NCI-H146 (cell line): Measurements from ENCODE around the gene KAT14.
"Not testable (repeated sequence)": the region's sequence is repeated elsewhere in the genome, so short reads cannot be mapped to it uniquely, and the experiment has no call there.

Source experiments
- DNase-seq: peaks from one replicate; lab custom pipeline; 2025; lab: John Stamatoyannopoulos, UW

The KAT14 gene, protein sequence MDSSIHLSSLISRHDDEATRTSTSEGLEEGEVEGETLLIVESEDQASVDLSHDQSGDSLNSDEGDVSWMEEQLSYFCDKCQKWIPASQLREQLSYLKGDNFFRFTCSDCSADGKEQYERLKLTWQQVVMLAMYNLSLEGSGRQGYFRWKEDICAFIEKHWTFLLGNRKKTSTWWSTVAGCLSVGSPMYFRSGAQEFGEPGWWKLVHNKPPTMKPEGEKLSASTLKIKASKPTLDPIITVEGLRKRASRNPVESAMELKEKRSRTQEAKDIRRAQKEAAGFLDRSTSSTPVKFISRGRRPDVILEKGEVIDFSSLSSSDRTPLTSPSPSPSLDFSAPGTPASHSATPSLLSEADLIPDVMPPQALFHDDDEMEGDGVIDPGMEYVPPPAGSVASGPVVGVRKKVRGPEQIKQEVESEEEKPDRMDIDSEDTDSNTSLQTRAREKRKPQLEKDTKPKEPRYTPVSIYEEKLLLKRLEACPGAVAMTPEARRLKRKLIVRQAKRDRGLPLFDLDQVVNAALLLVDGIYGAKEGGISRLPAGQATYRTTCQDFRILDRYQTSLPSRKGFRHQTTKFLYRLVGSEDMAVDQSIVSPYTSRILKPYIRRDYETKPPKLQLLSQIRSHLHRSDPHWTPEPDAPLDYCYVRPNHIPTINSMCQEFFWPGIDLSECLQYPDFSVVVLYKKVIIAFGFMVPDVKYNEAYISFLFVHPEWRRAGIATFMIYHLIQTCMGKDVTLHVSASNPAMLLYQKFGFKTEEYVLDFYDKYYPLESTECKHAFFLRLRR

DNA sequence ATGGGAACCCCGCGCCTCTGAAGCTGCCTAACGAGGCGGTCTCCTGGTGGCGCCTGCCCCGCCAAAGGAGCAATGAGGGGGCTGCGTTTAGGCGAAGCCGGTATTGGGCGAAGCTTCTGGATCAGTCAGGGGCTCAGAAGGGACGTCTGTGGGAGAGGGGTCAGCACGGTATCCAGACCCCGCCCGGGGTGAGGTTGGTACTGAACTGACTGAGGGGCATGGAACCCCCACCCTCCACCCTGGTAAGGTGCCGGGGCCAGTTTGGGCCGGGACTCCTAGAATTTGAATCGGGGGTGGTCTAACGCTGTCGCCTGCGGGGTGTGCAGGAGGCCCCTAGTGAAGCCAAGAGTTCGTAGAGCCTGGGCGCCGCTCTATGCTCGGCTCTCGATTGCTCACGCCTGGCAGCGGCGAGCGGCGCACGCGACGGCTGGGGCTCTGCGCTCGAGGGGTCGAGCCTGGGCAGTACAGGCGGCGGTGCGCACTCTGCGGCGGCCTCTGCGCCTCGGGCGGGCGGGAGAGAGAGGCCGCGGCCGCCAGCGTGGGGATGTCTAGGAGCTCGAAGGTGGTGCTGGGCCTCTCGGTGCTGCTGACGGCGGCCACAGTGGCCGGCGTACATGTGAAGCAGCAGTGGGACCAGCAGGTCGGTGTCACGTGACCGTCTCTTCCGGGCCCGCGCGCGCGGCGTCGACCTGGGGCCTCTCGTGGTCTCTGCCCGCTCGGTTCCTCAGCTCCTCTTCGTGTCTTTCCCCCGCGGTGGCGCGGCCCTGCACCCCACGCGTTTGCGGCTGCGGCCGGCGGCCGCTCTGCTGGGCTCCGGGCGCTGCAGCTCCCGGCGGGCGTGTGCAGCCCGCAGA is at the start of gene KAT14, which contains the start of gene PET117:
Gene KAT14, plus strand, starts transcription at position 452 of the 854 bp plus-strand sequence. CDS start 4,798 bp downstream, outside the sequence.
Gene PET117, plus strand, starts transcription at position 452 of the 854 bp plus-strand sequence. Its CDS starts 93 bp downstream, at position 545.
- peak; percentile 89 for DNase-seq

DNA sequence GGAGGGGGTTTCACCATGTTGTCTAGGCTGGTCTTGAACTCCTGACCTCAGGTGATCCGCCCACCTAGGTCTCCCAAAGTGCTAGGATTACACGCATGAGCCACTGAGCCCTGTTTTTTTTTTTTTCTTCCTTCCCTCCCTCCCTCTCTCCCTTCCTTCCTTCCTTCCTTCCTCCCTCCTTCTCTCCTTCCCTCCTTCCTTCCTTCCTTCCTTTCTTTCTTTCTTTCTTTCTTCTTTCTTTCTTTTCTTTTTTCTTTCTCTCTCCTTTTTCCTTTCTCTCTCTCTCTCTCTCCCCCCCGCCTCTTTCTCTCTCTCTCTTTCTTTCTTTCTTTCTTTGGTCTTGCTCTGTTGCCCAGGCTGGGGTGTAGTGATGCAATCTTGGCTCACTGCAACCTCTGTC is 49.4 kb upstream of the KAT14 start:
- not testable (repeated sequence) for DNase-seq

DNA sequence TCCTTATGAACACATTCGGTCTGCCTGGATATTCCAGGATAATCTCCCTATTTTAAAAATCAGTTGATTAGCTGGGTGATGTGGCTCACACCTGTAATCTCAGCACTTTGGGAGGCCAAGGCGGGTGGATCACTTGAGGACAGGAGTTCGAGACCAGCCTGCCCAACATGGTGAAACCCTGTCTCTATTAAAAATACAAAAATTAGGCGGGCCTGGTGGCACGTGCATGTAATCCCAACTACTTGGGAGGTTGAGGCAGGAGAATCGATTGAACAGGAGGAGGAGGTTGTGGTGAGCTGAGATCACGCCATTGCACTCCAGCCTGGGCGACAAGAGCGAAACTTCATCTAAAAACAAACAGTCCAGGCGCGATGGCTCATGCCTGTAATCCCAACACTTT is 48.8 kb upstream of the KAT14 start:
- DNase-seq, result not testable (repeated sequence)

DNA sequence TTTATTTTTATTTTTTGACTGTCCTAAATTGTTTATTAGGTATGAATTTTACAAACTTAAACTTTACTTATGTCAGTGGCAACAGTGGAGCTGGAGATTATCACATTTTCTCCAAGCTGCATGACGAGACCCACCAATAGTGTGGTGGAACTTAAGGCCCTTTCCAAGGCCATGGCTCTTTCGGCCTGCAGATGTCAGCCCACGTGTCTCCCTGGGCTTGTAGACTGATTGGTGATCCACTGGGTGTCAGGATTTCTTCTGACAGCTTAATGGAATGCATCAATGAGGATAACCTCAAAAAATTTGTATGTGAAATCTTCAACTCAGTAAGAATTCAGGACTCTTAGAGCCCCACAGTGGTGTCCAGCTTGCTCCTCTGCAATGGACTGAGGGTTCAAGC is 47.6 kb upstream of the KAT14 start:
- DNase-seq, result no peak

DNA sequence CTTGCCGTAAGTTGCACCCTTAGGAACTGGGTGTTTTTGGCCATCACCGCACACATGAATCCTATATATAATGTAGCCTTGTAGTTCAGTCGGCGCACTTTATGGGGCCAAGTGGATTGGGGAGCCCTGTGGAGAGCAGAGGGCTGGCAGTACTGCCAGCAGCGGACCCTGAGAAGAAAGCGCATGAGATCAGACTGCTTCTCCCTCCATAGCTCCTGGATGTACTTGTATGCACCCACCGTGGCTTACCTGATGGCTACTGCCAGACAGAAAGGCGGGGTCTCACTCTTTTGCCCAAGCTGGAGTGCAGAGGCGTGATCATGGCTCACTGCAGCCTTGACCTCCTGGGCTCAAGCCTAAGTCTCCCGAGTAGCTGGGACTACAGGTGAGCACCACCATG is 47.2 kb upstream of the KAT14 start:
- DNase-seq, result no peak

DNA sequence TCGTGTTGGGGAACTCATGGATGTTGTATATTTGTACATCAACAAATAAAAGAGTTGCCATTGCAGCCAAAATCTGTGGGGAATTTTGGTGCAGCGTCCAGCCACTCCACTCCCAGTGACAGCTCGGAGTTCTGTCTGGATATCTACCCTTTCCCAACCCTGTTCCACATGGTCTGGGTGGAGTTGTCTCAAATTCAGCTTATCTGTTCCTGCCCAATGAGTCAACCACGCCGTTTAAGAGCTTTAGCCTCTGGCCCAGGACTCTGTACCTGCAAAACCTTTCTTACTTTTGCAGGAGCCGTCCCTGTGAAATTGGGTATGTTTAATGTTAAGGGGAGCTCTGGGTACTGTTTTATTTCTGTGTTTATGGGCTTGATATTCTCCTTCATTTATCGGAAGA is 46.0 kb upstream of the KAT14 start:
- no peak for DNase-seq

DNA sequence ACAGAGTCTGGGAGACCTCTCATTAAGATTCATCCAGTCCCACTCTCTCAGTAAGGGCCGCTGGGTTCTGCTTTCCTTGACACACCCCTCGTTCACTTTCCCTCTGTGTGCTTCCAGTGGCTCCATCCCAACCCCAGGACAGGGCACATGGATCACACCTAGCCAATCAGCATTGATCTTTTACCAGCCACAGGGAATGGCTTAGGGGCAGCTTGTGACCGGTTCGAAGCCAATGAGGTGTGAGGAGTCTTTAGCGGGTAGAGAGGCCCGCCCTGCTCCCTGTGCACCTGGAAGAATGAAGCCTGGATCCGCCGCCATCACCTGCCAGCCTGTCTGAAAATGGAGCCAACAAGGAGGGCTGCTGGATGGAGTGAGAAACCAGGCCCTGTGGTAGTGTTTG is 44.8 kb upstream of the KAT14 start:
- DNase-seq, result peak; percentile 17

DNA sequence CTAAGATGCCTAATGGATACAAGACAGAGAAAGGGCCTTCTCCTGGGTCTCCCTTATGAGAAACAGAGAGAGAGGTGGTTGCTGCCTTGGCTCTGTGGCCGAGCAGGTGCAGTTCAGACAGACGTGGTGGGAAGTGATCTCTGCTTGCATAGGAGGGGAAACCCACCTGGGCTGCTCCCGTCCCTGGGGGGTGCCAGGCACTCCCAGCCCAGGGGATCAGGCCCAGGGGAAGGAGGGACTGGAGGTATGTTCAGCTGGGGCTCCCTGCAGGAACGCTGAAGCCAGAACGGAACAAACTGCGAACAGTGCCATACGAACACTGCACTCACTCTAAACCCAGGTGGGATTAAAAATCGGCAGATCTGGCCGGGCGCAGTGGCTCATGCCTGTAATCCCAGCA is 44.3 kb upstream of the KAT14 start:
- DNase-seq, result no peak

DNA sequence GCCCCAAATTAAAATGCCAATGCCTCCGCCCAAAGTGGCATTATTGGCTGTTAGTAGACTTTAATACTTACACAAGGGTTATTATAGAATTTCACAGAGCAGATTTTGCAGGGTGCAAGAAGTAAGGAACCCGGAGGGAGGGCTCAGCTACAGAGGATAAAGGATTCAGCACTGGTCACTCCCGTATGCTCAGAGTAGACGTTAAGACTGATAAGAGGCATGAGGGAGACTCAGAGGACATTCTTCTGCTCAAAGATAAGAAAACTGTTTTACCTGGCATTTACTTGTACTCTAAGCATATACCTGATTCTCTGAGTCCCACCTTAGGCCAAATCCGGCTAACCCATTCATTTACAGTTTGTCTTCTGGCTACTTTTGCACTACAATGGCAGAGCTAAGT is 43.5 kb upstream of the KAT14 start:
- DNase-seq, result no peak

DNA sequence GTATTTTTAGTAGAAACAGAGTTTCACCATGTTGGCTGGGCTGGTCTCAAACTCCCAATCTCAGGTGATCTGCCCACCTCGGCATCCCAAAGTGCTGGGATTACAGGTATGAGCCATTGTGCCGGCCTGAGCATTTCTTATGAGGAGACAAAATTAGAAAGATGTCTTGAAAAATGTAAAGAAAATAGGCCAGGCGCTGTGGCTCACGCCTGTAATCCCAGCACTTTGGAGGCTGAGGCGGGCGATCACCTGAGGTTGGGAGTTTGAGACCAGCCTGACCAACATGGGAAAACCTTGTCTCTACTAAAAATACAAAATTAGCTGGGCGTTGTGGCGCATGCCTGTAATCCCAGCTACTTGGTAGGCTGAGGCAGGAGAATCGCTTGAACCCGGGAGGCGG is 37.1 kb upstream of the KAT14 start:
- not testable (repeated sequence) for DNase-seq

DNA sequence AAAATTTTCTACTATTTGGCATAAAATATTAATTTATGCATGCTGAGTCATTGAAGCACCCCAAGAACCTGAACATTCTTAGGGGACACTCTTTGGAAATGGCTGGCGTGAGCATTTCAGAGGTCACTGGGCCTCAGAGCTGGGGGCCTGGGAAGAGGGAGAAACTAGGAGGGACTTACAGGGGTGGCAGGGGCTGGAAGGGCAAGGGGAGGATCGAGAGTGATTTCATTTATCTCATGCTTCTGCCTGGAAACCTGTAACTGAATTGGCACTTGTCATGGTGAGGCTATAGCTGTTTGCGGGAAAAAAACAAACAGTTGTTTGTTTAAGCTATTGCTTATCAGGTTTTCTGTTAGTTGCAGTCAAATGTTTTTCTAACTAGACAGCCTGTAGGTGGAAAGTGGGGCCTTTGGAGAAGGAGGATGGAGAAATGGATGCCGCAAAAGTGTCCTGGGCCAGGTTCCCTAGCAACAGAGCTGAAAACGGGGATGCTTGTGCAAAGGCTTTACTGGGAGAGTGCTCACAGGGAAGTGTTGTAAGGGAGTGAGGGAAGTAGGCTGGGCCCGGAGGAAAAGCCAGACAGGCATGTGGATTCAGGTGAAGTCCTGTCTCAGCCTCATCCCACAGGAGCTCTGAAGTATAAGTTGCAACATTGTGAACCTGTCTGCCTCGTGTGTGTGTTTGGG is 36.4 kb upstream of the KAT14 start:
- DNase-seq, result peak; percentile 12

DNA sequence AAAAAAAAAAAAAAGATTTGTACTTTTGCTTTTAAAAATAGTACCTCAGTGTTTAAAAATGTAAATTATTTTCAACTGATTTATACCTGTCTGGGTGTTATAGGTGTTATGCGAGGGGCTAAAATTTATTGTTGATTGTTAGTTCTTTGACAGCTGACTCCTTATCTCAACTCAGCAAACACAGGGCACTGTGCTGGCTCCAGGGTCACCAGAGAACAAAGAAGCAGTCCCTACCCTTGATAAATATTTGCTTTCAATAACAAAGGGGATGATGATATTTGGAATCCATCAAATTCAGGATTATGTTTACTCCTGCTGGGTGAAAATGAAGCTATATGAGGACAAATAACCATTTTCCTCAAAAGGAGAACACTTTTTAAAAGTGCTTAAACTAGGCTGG is 34.2 kb upstream of the KAT14 start:
- DNase-seq, result peak; percentile 95

DNA sequence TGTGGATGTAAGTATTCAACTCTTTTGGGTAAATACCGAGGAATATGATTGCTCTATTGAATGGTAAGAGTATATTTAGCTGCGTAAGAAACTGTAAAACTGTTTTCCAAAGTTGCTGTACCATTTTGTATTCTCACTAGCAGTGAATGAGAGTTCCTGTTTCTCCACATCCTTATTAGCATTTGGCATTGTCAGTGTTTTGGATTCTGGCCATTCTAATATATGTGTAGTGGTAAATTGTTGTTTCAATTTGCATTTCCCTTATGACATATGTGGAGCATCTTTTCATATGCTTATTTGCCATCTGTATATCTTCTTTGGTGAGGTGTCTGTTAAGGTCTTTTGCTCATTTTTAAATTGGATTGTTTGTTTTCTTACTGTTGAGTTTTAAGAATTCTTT is 29.3 kb upstream of the KAT14 start:
- DNase-seq, result no peak

DNA sequence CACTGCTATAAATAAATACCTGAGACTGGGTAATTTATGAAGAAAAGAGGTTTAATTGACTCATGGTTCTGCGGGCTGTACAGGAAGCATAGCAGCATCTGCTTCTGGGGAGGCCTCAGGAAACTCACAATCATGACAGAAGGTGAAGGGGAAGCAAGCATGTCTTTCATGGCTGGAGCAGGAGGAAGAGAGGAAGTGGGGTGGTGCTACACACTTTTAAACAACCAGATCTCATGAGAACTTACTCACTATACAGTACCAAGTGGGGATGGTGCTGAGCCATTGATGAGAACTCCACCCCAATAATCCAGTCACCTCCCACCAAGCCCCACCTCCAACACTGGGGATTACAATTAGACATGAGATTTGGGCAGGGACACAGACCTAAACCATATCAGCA is 9.1 kb upstream of the KAT14 start:
- not testable (repeated sequence) for DNase-seq

DNA sequence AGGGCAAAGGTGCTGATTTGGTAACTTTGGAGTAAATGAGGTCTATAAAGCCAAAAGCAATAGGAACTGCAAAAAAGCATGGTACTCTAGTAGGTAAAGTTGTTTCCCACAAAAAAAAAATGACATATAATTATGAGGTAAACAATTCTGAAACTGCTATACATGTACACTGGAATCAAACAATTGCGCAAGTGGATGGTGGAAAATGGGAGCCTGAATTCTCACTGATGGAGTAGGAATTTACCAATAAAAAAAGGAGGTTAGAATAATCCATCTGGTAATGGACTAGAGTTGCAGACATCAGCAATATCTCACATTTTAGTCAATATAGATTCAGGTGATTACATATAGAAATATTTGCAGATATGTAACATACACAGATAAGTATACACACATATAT is 5.0 kb upstream of the KAT14 start:
- DNase-seq, result no peak

DNA sequence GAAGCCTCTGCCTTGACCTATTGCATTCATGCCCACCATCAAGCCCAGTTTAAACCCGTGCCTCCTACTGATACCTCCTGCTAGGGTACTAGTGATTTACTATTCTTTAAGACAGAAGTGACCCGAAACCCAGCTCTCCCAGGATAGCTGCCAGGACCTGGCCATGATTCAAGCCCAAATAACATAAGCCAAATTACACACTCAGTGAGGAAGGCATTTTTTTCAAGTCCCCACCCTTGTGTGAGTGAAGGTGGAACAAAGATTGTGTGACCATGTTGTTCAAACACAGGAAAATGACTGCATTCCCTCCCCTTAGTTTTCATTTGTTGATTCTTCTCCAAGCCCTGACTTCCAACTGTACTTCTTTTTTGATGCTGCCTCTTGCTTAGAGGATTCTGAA is 3.7 kb upstream of the KAT14 start:
- no peak for DNase-seq

DNA sequence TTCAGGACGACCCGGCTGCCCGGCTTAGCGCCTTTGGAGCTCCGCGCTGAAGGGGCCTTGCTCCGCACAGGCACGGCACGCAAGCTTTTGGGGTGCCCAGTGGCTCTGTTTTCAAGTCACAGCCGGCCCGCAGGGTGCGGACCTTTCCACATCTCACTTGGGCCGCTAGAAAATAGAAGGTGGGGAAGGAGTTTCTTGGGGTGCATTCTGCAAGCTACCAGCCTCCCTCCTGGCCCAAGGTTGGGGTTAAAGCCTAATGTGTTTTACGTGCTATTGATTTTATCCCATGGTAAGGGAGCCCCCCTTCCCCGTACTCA is 561 bp downstream of the KAT14 start:
- peak; percentile 43 for DNase-seq

DNA sequence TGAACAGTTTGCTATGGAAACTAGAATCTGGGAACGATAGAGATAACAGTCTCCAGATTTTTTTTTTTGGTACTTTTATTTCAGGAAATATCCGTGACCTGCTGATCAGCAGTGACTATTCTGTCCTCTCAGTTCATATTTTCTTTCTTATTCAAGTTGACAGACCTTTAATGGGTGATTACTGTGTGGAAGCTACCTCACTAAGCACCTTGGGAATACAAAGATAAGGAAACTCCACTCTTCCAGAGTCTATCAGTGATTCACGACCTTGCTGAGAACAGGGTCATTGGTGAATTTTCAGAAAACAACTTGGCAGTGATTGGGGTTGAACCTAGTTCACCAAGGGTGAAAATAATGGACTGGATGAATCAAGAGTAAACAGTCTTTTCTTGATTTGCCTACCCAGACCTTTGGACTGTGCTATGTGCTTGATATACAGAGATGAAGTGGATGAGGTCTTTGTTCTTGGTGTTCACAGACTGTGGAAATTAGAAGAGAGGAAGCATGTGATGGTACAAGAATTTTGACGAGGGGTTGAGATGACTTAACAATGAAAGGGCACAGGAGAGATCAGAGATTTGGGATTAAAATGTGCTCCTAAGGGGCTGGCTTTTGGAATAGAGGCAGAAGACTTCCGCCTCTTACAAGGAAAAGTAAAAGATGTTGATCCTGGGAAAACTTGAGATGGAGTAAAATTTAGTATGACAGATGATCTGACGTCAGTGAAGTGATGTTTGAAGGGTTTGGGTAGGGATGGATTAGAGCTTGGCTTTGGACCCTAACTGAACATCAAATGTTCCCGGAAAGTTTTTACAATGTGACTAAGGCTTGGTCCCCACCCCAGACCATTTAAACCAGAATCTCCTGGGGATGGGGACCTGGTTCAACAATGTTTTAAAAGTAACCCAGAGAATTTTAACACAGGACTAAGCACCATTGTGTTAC is 1.2 kb downstream of the KAT14 start:
- no peak for DNase-seq

DNA sequence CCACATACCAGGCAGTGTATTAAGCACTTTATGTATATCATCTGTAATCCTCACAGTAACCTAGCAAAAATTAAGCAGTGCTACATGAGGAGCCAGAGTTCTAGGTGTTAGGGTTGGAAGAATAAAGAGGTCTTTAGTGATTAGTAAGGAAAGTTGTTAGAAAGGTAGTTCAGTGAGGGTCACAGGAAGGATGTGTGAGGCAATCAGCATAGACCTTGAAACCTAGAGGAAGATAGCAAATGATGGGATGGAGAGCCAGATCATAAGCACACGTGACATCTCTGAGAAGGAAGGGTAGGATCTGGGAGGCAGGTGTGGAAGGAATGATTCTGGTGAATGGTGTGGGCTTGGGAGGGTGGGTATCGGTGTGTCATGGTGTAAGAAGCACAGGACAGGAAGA is 2.2 kb downstream of the KAT14 start:
- no peak for DNase-seq

DNA sequence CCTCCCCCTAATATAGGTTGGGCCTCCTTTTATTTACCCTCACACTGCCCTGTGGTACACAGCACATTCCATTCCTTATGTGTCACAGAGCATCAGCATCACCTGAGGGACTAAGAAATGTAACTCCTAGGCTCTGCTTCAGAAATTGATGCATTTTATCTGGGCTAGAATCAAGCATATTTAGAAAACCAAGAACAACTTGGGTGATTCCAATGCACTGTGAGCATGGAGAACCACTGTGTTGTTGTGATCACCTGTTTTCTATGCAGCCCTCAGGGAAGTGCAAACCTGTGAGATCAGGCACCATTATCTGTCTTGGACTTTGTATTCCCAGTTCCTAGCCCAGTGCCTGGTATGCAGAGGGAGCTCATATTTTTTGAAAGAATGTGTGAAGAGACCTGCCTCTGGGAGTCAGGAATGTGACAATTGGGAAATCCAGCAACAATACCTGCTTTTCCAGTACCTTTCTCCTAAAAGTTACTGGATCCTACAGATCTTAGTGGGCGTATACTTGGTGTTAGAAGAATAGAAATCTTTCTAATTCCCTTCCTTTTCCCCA is 7.0 kb downstream of the KAT14 start:
- DNase-seq, result no peak
